ENCODE data around the gene NXPE1.
"Not testable (repeated sequence)": the region's sequence is repeated elsewhere in the genome, so short reads cannot be mapped to it uniquely, and the experiment has no call there.

The NXPE1 gene

DNA sequence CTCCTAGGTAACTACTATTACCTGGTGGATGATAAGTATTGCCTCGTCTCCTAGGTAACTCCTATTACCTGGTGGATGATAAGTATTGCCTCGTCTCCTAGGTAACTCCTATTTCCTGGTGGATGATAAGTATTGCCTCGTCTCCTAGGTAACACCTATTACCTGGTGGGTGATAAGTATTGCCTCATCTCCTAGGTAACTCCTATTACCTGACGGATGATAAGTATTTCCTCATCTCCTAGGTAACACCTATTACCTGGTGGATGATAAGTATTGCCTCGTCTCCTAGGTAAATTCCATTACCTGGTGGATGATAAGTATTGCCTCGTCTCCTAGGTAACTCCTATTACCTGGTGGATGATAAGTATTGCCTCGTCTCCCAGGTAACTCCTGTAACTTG lies 43.5 kb upstream of the NXPE1 start:
- not testable (repeated sequence) for H3K27me3 ChIP-seq (ENCODE audit: control insufficient read depth in 2 of 2, insufficient read depth in 2 of 2, low read length in 2 of 2); H3K4me1 ChIP-seq (ENCODE audit: control insufficient read depth in 2 of 2, insufficient read depth in 2 of 2, low read length in 2 of 2); H3K4me3 ChIP-seq (ENCODE audit: low read length in 2 of 2); H3K9me3 ChIP-seq (ENCODE audit: control insufficient read depth in 2 of 2, low read length in 2 of 2); H3K27ac ChIP-seq (ENCODE audit: low read depth in 2 of 2, low read length in 2 of 2); H3K9ac ChIP-seq (ENCODE audit: low read depth in 1 of 2, low read length in 2 of 2); H3K36me3 ChIP-seq (ENCODE audit: control insufficient read depth in 2 of 2, insufficient read depth in 2 of 2, low read length in 2 of 2)

DNA sequence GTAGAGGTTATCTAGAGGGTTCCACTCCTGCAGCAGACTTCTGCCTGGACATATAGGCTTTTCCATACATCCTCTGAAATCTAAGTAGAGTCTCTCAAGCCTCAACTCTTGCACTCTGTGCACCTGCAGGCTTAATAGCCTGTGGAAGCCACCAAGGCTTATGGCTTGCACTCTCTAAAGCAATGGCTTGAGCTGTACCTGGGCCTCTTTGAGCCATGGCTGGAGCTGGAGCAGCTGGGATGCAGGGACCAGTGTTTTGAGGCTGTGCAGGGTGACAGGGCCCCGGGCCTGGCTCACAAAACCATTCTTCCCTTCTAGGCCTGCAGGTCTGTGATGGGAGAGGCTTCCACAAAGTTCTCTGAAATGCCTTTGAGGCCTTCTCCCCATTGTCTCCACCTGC lies 38.8 kb upstream of the NXPE1 start:
- Histone ChIP-seq H3K4me1 (ENCODE audit: control insufficient read depth in 2 of 2, insufficient read depth in 2 of 2, low read length in 2 of 2) (peaks cover 0 to 13% of the 10 kb centered on the region in 2 donors), H3K36me3 (ENCODE audit: control insufficient read depth in 2 of 2, insufficient read depth in 2 of 2, low read length in 2 of 2) (no peaks in the 10 kb centered on the region), H3K27me3 (ENCODE audit: control insufficient read depth in 2 of 2, insufficient read depth in 2 of 2, low read length in 2 of 2) (no peaks in the 10 kb centered on the region), H3K27ac (ENCODE audit: low read depth in 2 of 2, low read length in 2 of 2) (no peak overlapping the region), H3K9me3 (ENCODE audit: control insufficient read depth in 2 of 2, low read length in 2 of 2) (no peaks in the 10 kb centered on the region), H3K9ac (ENCODE audit: low read depth in 1 of 2, low read length in 2 of 2) (no peak overlapping the region), H3K4me3 (ENCODE audit: low read length in 2 of 2) (no peak overlapping the region)

DNA sequence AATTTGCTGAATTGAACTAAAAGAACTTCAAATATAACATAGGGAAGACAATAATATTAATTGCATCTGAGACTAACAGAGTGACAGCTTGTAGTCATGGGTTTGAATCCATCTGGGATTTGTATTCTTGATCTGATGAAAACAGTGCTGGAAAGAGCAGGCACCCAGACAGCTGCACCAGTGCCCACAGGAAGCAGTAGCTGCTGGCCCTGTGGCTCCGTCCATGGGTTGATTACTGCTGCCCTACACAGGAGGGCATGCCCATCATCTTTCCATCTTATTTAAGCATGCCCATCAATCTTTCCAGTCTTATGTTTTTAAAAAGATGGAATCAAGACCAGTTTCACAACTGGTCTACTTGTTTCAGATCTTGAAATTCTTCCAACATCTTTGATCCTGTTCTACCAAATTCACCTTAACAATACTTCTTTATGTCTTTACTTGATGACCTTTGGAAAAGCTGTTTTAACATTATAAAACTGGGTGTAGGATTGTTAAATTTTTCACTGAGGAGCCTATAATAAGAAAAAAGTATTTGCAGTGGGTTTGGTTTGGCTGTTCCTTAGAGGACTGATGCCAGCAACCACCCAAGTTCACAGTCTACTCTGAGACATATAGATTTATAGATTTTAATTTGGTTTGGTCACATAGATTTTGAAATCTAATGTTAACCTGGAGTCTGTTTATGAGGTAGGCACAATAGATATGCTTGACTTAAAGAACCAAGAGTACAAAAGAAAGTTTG lies 36.7 kb upstream of the NXPE1 start:
- Histone ChIP-seq H3K4me1 (ENCODE audit: control insufficient read depth in 2 of 2, insufficient read depth in 2 of 2, low read length in 2 of 2) (peaks cover 0 to 13% of the 10 kb centered on the region in 2 donors), H3K9me3 (ENCODE audit: control insufficient read depth in 2 of 2, low read length in 2 of 2) (no peaks in the 10 kb centered on the region), H3K27ac (ENCODE audit: low read depth in 2 of 2, low read length in 2 of 2) (peak overlapping the region; percentile 61 to 80), H3K9ac (ENCODE audit: low read depth in 1 of 2, low read length in 2 of 2) (no peak overlapping the region), H3K4me3 (ENCODE audit: low read length in 2 of 2) (peak overlapping the region; percentile 56 to 83), H3K27me3 (ENCODE audit: control insufficient read depth in 2 of 2, insufficient read depth in 2 of 2, low read length in 2 of 2) (no peaks in the 10 kb centered on the region), H3K36me3 (ENCODE audit: control insufficient read depth in 2 of 2, insufficient read depth in 2 of 2, low read length in 2 of 2) (no peaks in the 10 kb centered on the region)

DNA sequence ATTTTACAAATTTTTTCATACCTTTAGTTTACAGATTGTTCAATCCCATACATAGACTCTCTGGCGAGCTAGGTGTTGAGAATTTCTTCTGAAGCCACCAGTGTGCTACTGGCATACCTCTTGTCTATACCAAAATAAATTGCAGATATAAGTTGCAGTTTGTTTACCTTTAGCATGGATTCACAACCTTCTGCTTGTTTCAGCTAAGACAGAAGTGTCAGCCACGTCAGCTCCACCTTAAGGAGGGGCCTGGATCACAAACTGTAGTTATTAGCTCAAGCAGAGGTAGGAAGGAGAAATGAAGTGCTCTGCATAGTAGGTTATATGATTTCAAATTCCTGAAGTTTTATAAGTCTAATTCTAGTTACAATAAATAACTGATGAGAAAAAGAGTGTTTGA lies 35.9 kb upstream of the NXPE1 start, which contains the start of gene NXPE4:
Gene NXPE4, minus strand, starts transcription at position 216 of the 400 bp plus-strand sequence. CDS start 1,027 bp downstream, outside the sequence.
- peak within 1 kb of the TSS; percentile 56 to 83 for H3K4me3 ChIP-seq (ENCODE audit: low read length in 2 of 2)
- peak within 1 kb of the TSS; percentile 74 to 80 for H3K27ac ChIP-seq (ENCODE audit: low read depth in 2 of 2, low read length in 2 of 2)
- H3K4me1 ChIP-seq (ENCODE audit: control insufficient read depth in 2 of 2, insufficient read depth in 2 of 2, low read length in 2 of 2): peaks cover 3 to 13% of the 10 kb centered on the region in 2 donors
- H3K9me3 ChIP-seq (ENCODE audit: control insufficient read depth in 2 of 2, low read length in 2 of 2): no peaks in the 10 kb centered on the region
- peaks cover under 1 to 3% of the 10 kb centered on the region in 2 donors for H3K36me3 ChIP-seq (ENCODE audit: control insufficient read depth in 2 of 2, insufficient read depth in 2 of 2, low read length in 2 of 2)
- H3K9ac ChIP-seq (ENCODE audit: low read depth in 1 of 2, low read length in 2 of 2): peak within 1 kb of the TSS; percentile 72 to 81
- H3K27me3 ChIP-seq (ENCODE audit: control insufficient read depth in 2 of 2, insufficient read depth in 2 of 2, low read length in 2 of 2): no peaks in the 10 kb centered on the region

DNA sequence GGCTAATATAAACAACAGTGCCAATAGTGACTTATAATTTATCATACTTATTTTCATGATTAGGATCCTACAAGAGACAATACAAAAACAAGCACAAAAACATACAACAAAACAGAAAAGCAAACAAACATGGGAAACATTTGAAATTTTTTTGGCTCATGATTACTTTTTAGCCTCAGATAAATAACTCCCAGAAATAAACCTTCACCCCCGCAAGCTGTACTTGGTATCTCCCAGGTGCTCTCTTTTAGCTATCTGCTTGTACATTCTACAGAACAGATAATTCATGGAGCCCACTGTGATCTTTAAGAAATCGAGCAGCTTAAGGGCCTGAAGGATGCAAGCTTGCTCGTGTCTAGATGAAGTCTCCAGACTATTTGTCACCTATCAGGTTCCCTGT lies 35.0 kb upstream of the NXPE1 start:
- peaks cover 4 to 13% of the 10 kb centered on the region in 2 donors for H3K4me1 ChIP-seq (ENCODE audit: control insufficient read depth in 2 of 2, insufficient read depth in 2 of 2, low read length in 2 of 2)
- no peaks in the 10 kb centered on the region for H3K9me3 ChIP-seq (ENCODE audit: control insufficient read depth in 2 of 2, low read length in 2 of 2)
- peaks cover 5 to 9% of the 10 kb centered on the region in 2 donors for H3K36me3 ChIP-seq (ENCODE audit: control insufficient read depth in 2 of 2, insufficient read depth in 2 of 2, low read length in 2 of 2)
- no peaks in the 10 kb centered on the region for H3K27me3 ChIP-seq (ENCODE audit: control insufficient read depth in 2 of 2, insufficient read depth in 2 of 2, low read length in 2 of 2)
- peak overlapping the region; percentile 56 to 83 for H3K4me3 ChIP-seq (ENCODE audit: low read length in 2 of 2)
- peak overlapping the region; percentile 72 to 81 for H3K9ac ChIP-seq (ENCODE audit: low read depth in 1 of 2, low read length in 2 of 2)
- H3K27ac ChIP-seq (ENCODE audit: low read depth in 2 of 2, low read length in 2 of 2): peak overlapping the region; percentile 69 to 74

DNA sequence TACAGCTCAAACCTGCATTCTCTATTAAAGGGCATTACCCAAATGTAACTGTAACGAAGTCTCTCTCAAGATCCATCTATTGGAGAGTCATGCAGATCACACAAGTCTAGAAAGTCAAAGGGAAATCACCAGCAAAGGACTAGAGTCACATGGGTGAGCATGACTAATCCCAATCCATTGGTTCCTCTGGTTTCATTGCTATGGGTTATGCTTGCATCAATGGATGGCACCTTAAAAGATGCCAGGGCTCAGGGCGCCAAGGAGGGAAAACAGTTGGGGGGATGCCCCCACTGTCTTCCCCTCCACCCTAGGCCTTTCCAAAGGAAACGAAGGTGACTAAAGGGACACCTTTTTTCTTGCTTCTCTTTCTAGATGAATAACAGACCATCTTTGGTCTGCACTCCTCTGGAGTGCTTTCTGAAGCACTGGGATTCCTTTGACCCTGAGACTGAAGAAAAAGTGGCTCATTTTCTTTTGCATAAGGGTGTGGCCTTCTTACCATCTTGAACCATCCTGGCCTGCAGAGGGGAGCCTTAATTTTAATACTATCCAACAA lies 27.8 kb upstream of the NXPE1 start:
- no peaks in the 10 kb centered on the region for H3K27me3 ChIP-seq (ENCODE audit: control insufficient read depth in 2 of 2, insufficient read depth in 2 of 2, low read length in 2 of 2)
- peaks cover 0 to 4% of the 10 kb centered on the region in 2 donors for H3K4me1 ChIP-seq (ENCODE audit: control insufficient read depth in 2 of 2, insufficient read depth in 2 of 2, low read length in 2 of 2)
- H3K9me3 ChIP-seq (ENCODE audit: control insufficient read depth in 2 of 2, low read length in 2 of 2): peaks cover 7 to 9% of the 10 kb centered on the region in 2 donors
- no peak overlapping the region for H3K27ac ChIP-seq (ENCODE audit: low read depth in 2 of 2, low read length in 2 of 2)
- no peak overlapping the region for H3K9ac ChIP-seq (ENCODE audit: low read depth in 1 of 2, low read length in 2 of 2)
- H3K36me3 ChIP-seq (ENCODE audit: control insufficient read depth in 2 of 2, insufficient read depth in 2 of 2, low read length in 2 of 2): peaks cover 55 to 59% of the 10 kb centered on the region in 2 donors
- H3K4me3 ChIP-seq (ENCODE audit: low read length in 2 of 2): peak overlapping the region in 1 of 2 donors; percentile 19

DNA sequence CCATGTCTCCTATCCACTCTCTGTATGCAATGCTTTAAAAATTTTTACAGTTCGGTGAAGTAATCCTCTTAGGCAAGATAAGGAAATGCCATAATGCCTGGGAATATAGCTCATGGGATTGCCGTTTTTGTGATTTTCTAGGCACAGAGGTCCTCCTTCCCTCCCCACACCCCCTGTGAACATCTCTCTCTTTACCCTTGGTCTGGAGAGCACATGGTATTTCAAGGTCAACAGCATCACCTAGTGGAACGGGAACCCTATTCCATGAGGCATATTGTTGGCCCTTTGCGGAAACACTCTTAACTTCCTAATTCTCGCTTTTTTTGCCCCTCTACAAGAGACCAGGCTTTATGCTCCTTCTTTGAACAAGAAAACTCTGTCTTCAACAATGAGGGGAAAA lies 27.1 kb upstream of the NXPE1 start:
- Histone ChIP-seq H3K27me3 (ENCODE audit: control insufficient read depth in 2 of 2, insufficient read depth in 2 of 2, low read length in 2 of 2) (no peaks in the 10 kb centered on the region), H3K36me3 (ENCODE audit: control insufficient read depth in 2 of 2, insufficient read depth in 2 of 2, low read length in 2 of 2) (peaks cover 62 to 66% of the 10 kb centered on the region in 2 donors), H3K4me3 (ENCODE audit: low read length in 2 of 2) (no peak overlapping the region), H3K27ac (ENCODE audit: low read depth in 2 of 2, low read length in 2 of 2) (no peak overlapping the region), H3K9ac (ENCODE audit: low read depth in 1 of 2, low read length in 2 of 2) (no peak overlapping the region), H3K9me3 (ENCODE audit: control insufficient read depth in 2 of 2, low read length in 2 of 2) (peaks cover 7 to 9% of the 10 kb centered on the region in 2 donors), H3K4me1 (ENCODE audit: control insufficient read depth in 2 of 2, insufficient read depth in 2 of 2, low read length in 2 of 2) (peaks cover 0 to 4% of the 10 kb centered on the region in 2 donors)

DNA sequence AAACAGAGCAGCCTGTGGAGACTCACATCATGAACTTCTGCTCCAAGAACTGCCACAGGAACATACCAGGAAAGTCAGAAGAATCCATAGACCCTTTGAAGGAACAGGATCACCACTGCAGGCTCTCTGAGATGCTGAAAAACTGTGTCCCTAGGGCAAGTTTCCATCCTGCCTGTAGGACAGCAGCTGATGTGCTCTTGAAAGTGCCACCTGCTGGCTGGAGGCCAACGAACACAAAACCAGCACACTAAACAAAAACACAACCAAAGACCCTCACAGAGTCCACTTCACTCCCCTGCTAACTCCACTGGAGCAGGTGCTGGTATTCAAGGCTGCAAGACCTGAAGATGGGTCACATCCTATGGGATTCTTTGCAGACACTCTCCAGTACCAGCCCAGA lies 12.0 kb upstream of the NXPE1 start:
- H3K9me3 ChIP-seq (ENCODE audit: control insufficient read depth in 2 of 2, low read length in 2 of 2): no peaks in the 10 kb centered on the region
- H3K36me3 ChIP-seq (ENCODE audit: control insufficient read depth in 2 of 2, insufficient read depth in 2 of 2, low read length in 2 of 2): peaks cover 10 to 14% of the 10 kb centered on the region in 2 donors
- H3K27me3 ChIP-seq (ENCODE audit: control insufficient read depth in 2 of 2, insufficient read depth in 2 of 2, low read length in 2 of 2): no peaks in the 10 kb centered on the region
- H3K27ac ChIP-seq (ENCODE audit: low read depth in 2 of 2, low read length in 2 of 2): no peak overlapping the region
- H3K4me3 ChIP-seq (ENCODE audit: low read length in 2 of 2): no peak overlapping the region
- H3K4me1 ChIP-seq (ENCODE audit: control insufficient read depth in 2 of 2, insufficient read depth in 2 of 2, low read length in 2 of 2): no peaks in the 10 kb centered on the region
- H3K9ac ChIP-seq (ENCODE audit: low read depth in 1 of 2, low read length in 2 of 2): no peak overlapping the region

DNA sequence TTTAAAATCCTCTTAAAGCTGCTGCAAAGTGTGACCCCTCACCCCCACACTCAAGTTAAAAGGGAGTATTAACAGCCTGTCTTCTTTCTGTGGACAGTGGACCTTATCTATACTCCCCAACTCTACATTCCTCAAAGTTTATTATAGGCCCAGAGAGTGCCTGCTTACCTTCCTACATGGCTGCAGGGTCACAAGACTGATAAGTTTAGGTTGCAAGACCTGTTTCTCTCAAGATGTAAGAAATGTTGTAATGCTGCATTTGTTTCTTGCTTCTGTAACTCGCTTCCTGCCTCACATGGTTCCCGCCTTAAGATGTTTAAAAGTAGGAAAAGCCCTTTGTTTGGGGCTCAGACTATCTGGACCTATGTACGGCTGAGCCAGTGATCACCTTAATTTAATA lies 10.1 kb upstream of the NXPE1 start:
- Histone ChIP-seq H3K27ac (ENCODE audit: low read depth in 2 of 2, low read length in 2 of 2) (no peak overlapping the region), H3K4me3 (ENCODE audit: low read length in 2 of 2) (no peak overlapping the region), H3K27me3 (ENCODE audit: control insufficient read depth in 2 of 2, insufficient read depth in 2 of 2, low read length in 2 of 2) (no peaks in the 10 kb centered on the region), H3K9ac (ENCODE audit: low read depth in 1 of 2, low read length in 2 of 2) (no peak overlapping the region), H3K4me1 (ENCODE audit: control insufficient read depth in 2 of 2, insufficient read depth in 2 of 2, low read length in 2 of 2) (no peaks in the 10 kb centered on the region), H3K9me3 (ENCODE audit: control insufficient read depth in 2 of 2, low read length in 2 of 2) (no peaks in the 10 kb centered on the region), H3K36me3 (ENCODE audit: control insufficient read depth in 2 of 2, insufficient read depth in 2 of 2, low read length in 2 of 2) (peaks cover 10 to 14% of the 10 kb centered on the region in 2 donors)

DNA sequence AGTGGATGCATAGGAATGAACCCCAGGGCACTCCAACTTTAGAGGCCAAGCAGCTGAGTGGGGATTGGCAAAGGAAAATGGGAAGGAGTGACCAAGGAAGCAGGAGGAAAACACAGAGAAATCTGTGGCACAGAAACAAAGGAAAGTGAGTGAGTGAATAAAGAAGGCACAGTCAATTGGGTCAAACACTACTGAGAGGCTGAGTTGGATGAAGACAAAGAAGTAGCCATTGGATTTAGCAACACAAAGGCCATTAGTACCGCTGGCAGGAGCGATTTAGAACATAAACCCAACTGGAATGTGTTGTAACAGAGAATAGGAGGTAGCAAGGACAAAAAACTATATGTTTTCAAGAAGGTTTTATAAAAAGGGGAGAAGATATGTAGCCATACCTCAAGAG lies 6.6 kb upstream of the NXPE1 start:
- H3K27ac ChIP-seq (ENCODE audit: low read depth in 2 of 2, low read length in 2 of 2): no peak overlapping the region
- no peak overlapping the region for H3K4me3 ChIP-seq (ENCODE audit: low read length in 2 of 2)
- no peaks in the 10 kb centered on the region for H3K9me3 ChIP-seq (ENCODE audit: control insufficient read depth in 2 of 2, low read length in 2 of 2)
- peaks cover 4 to 7% of the 10 kb centered on the region in 2 donors for H3K36me3 ChIP-seq (ENCODE audit: control insufficient read depth in 2 of 2, insufficient read depth in 2 of 2, low read length in 2 of 2)
- H3K27me3 ChIP-seq (ENCODE audit: control insufficient read depth in 2 of 2, insufficient read depth in 2 of 2, low read length in 2 of 2): no peaks in the 10 kb centered on the region
- peaks cover 0 to 10% of the 10 kb centered on the region in 2 donors for H3K4me1 ChIP-seq (ENCODE audit: control insufficient read depth in 2 of 2, insufficient read depth in 2 of 2, low read length in 2 of 2)
- no peak overlapping the region for H3K9ac ChIP-seq (ENCODE audit: low read depth in 1 of 2, low read length in 2 of 2)

Data from mucosa of rectum (tissue), 2 donors.